Epidermal melanocyte (primary cell): ENCODE results near the gene RBMS1.

Experiments used
- DNase-seq: peaks from one replicate; pipeline ENCODE4 v3.0.0; 2011; ENCODE audit warnings: low spot score; ENCODE audit not compliant: insufficient read length

Gene RBMS1

DNA sequence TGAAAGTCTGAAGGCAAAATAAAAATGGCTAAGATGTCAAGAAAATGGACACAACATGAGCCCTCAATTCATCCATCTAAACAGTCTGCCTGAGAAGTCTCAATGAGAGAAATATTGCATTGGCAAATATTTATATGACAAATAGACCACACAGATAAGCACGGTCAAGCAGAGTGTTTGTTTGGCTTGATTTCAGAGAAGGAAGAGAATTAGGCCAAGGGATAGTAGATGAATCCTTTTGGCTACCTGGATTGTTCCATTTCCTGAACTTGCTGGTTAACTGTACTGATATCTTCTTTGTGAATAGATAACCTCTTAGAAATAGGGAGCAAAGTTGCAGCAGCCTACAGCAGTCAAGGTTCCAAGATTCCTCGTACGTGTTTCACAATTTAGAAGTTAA, 129.6 kb downstream of the RBMS1 start:
- DNase-seq, result no peak

DNA sequence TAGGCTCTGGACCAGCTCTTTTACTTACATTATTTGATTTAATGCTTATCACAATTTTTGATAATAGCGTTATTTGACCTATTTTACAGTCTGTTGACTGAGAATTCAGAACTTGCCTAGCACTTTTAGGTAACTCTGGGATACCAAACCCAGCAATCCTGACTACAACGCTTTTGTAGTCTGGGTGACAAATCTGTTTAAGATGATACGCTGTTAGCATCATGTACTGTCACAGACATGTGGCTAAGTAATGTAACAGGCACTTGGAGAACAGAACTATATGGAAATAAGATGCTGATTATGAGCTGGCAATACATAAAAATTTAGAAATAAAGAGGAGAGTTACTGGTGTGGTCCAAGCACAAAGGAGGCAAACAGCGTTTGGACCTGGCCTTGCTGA, 130.6 kb downstream of the RBMS1 start:
- no peak for DNase-seq

DNA sequence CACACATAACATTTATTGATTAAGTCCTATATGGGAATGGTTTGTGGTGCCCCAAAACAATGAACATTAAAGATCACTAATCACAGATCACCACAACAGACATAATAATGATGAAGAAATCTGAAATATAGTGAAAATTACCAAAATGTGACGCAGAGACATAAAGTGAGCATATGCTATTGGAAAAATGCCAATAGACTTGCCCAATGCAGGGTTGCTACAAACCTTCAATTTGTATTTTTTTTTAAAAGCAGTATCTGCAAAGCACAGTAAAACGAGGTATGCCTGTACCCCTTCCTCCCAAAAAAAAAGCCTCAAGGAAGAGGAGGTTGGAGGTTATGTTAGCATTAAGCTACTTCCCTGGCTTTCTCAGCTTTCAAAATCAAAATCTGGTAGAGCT, 131.1 kb downstream of the RBMS1 start:
- no peak for DNase-seq

DNA sequence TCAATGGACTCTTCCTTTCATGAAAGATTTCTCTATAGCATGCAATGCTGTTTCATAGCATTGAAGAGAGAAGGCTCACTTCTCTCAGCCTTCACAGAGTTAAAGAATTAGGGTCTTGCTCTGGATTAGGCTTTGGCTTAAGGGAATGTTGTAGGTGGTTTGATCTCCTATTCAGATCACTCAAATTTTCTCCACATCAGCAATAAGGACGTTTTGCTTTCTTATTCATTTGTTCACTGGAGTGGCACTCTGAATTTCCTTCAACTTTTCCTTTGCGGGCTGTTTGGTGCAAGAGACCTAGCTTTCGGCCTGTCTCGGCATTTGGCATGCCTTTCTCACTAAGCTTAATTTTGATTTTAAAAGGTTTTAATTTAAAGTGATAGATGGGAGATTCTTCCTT, 131.6 kb downstream of the RBMS1 start:
- DNase-seq, result no peak

DNA sequence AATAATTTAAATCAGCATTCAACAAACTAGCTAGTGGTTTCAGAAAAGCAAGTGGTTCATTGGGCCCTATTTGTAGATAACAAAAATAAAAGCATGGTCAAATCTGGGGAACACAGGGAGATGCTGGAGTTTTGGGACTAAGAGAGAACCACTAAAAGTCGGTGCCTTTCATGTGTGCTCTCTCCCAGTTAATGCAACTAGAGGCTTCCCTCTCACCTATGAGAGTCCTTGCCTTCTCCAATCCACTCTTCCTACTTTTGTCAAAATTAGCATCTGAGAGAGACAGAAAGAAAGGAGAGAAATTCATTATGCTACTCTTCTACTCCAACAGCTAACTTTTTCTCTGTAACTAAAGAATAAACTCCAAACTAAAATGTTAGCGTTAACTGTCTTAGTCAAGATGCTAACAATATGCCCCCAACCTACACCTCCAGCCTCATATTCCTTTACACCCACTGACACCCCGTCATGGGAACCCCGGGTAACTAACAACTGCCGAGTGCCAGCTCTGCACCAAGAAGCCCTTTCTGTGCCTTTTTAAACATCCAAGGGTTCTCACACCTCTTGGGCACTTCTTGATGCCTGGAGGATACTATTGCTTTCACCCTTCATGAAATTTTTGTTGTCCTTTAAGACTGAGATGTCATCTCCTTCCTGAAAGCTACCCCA, 133.4 kb downstream of the RBMS1 start:
- no peak for DNase-seq

DNA sequence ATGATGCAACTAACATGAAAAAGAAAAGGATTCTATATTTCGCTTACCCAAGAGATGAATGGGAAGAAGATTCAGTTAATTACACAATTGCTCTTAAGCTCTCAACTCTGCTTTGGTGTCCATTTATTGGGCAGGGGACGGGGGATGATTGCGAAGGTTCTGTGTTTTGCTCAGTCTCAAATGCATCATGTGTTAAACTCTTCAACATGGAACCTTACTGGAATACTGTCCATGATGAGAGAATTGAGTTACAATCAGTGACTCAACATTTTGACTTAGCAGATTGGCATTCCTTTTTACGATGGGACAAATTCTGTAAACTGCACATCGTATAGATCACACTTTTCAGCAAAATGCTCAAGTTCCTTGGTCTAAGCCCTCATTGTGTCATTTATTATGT, 135.6 kb downstream of the RBMS1 start:
- DNase-seq, result no peak

DNA sequence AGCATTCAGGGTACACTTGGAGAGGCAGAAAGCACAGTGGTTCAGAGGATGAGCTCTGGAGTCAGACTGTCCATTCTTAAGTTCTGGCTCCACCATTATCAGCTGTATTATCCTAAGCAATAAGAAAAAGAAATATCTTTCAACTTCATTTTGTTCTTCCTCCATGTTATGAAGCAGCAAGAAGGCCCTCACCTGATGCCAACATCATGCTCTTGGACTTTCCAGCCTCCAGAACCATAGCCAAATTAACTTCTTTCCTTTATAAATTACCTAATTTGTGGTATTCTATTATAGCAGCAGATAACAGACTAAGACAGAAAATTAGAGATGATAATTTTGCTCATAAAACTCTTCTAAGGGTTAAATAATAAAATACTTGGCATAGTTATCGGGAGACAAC, 137.1 kb downstream of the RBMS1 start:
- DNase-seq, result no peak

DNA sequence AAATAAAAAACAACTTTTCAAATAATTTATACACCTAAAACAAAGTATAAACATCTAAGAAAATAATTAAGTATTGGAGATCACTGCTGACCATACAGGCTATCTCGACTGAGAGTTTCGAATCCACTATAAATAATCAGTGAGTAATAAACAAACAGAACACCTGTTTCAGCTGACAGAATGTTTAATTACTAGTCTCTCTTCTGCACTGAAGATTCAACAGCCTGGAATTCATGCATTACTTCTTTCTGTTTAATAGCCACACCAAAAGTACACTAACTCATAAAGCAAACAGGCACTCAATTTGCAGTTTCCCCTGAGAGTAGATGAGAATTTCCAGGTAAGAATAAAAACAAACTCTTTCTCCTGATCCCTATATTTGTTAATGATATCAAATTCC, 138.5 kb downstream of the RBMS1 start:
- no peak for DNase-seq

DNA sequence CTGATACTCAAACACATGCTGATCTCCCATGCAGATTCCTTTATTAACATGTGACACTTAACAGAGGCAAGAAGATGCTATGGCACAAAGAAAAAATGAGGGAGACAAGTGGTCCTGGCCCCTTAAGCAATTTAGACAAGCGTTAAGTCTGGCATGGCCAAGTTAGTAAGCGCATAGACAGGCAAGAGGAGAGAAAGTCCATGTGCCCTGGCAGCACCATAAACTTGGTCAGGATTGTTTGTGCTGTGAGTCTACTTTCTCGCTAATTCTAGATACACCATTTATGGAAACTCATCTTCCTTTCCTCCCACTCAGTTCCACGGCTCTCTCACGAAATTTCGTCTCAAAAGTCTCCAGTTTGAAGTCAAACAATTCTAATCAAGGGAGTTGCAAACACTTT, 138.9 kb downstream of the RBMS1 start:
- DNase-seq, result no peak

DNA sequence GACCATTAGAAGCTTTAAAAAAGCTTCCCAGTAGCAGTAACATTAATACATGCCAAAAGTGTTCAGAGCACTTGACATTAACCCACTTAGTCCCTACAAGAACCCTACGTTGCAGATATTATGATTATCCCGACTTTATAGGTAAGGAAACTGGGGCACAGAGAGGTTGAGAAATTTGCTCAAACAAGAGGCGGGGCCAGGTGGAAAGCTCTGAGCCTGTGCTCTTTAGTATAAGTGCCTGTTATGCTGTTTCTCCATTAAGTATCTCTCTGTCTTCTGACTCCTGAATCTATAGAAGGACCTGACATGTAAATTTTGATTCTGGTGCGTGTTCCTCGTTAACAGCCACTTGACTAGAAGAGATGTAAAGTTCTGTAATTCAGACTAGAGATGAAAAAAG, 139.8 kb downstream of the RBMS1 start:
- DNase-seq, result no peak

DNA sequence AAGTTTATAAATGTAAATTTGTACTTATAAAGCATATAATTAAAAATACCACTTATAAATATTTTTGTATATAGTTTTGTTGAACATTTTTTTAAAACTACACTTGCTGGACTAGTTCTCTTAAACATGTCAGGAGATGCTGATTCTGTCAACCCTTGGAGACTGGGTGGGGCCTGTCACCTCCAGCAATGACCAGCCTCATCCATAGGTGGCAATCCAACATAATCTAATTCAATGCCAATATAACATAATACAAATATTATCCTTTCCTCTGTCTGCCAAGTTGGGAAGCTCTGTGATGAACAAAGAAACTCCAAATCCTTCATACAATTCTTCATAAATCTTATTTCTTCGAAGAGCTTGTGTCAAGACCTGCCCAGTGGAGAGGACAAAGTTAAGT, 140.4 kb downstream of the RBMS1 start:
- no peak for DNase-seq

DNA sequence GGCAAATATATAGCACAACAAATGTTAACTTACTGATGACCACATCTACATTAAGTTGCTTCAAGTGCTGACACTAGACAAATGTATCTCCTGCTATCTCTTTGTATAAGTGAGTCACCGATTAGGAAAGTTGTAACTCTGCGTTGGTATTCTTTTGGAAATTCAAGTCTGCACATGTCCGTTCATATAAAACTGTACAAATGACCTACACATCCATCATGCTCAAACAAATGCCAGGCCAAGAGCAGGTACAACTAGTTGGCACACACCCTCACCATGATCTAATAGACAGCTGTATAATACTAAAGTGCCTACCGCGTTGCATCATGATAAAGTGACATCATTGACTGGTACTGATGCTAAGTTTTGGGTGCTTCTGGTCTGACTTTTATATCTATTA, 141.1 kb downstream of the RBMS1 start:
- no peak for DNase-seq

DNA sequence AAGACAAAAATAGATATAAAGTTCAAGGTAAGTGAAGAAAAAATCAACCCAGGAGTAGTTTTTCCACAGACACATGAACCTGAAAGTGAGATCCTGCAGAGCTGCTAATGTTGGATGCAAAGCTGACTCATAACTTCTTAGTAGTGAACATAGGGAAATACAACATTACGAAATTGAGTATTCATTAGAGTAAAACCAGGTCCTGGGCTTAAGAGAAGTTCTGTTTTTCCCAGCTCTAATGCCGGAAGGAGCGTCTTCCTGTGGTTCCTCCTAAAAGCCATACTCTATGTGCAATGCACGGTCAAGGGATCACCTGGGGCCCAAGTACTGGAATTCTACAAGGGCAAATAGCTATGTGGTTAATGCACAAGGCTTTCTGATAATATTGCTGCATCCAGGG, 141.7 kb downstream of the RBMS1 start:
- DNase-seq, result no peak

DNA sequence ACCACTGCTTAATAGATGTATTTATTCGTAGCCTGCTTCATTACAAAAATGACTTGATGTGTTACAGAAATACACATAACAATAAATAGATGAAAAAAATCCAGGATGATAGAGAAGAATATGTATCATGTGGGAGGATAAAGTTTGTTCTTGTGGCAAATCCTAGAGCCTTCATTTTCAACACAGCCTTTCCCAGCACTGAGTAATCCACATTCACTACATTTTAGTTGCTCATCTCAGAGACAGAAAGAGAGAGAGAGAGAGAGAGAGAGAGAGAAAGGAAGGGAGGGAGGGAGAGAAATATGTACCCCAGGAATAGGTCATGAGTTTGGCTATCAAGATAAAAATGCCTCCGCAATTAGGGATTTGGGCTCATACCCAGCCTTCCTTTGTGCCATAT, 144.3 kb downstream of the RBMS1 start:
- no peak for DNase-seq

DNA sequence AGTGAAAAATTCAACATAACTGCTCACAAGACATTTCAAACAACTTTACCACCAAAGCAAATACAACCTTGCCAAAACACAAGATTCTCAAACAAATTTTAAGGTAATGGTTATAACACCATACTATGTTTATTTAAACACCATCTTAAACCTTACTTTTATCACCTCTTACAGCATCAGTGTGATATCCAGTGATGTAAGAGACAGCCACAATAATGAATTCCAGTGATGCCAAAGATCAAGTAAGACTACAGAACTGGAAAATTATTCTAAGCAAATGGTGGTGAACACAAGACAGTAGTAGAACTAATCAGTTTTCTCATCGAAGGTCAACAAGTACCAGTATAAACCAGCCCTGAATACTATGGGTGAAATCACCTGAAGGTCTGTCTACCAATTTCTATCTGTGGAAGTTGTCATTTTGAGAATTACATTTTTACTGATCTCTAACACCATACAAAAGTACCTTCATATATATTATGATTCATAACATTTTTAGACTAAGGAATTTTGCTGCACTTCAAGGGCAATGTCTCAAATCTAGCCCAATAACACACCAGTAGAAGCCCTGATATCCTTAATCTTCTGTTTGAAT, 146.2 kb downstream of the RBMS1 start:
- no peak for DNase-seq

DNA sequence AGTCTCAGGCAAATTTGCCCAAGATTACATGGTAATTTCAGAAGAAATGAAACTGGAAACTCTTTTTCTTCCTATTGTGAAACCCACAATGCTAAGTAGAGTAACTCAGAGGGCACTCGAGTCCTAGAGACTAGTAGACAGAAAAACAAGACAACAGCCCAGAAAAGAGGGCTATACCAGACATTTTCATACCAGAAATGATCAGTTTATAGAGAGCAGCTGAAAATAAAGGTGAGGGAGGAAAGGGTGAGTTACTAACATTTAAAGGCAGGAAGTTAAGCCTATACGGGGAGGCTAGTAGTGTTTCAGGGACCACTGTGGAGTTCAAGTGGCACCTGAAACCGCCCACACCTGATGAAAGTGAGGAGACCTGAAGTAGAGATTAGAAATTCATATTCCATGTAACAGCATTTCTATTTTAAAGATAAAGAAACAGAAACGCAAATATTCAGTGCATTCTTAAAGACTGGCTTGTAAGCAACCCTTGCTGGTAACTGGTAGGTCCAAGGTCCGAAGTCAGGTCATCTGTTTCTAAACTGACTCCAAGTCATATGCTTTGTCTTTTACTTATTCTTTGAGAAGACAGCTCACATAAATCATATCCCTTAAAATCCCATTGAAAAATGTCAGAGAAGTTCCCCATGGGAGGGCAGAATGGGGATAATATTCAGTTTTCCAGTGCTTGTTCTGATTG, 148.4 kb downstream of the RBMS1 start:
- DNase-seq, result no peak

DNA sequence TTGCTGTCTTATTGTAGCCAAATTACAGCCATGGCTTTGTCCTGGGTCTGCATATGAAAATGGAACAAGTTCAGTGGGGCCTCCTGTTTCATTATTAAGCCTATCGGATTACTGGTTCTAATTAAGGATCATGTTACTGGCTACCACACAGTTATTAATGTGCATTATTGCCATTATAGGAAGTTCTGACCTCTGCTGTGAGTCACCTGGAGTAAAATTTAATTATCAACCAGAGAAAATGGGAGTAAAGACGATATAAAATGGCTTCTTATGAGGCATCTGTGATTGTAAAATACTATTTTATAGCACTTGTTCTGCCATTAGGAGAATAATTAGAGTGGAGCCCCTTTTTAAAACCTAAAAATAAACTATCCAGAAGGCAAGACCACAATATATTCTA, 150.2 kb downstream of the RBMS1 start:
- no peak for DNase-seq

DNA sequence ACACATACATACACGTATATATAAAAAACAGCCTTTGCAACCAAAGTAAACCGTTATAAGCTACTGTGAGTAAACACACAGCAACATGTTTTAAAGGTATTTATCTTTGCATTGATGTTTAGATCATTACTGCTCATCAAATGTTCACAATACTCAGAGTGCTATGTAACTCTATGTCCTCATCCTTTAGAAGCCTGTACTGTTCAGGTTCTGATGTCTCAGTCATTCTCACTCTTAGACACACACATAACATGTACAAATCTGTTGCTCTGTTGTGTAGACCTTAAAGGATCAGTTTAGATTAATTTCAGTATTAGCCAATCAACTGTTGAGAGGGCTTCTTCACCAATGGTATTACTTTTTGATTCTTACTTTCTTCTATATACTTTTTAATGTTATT, 153.9 kb downstream of the RBMS1 start:
- DNase-seq, result no peak

DNA sequence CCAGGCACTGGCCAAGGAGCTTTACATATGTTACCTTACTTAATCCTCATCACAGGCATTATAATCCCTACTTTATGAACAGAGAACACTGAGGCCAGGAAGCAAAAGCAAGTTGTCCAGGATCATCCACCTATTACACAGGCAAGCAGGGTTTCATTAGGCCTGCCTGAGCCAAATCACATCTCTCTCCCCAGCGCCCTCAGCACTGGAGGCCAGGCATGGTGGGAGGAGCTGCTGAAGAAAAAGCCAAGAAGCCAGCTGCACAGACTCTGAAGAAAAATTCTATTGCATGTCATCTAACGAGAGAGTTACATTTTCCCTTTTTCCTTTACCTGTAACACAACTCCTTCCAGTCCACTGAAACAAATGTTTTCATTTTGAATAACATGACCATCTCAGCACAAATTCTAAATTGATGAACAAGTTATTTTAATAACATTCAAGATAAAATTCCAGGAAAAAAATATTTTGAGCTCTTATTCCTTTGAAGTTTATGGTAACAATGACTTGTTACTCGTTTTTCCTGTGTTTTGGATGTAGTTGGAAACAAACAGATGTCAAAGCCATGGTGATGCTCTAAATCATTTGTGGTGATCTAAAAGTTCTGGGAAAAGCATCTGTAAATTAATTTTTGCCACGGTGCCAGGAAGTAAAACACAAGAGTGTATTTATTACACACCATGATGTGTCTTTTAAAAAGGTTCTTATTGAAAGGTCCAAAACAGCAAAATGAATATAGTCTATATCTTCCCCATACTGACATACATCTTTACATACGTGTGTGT, 154.5 kb downstream of the RBMS1 start:
- no peak for DNase-seq

DNA sequence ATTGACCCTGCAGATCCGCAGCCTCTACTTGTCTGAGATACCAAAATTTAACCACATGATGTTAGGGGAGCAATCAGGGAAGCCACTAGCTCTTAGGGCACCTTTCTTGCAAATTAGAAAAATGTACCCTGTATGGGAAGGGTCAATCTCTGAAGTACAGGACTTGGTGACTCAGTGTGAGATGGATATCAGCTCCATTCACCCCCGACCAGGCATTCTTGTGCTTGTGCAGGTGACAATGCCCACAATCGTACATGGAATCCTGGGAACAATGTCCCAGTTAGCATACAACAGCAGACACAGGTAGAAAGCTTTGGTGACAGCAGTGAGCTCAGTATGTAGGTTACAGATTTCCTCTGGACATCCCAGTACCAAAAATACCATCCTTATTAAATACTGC, 155.9 kb downstream of the RBMS1 start:
- no peak for DNase-seq

DNA sequence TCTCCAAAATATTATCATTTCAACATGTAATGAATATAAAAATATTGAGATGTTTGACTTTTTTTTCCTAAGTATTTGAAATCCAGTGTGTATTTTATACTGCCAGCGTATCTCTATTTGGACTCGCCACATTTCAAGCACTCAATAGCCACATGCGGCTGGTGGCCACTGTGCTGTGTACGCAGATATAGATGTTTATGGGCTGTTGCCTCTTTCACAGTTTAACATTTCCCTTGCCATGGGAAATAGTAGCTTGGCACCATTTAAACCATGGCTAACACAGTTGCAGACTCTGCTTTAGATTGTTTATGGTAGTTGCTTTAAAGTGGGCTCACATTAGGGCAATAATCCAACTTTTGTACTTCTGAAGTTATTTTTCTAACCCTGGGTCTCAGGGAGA, 157.0 kb downstream of the RBMS1 start:
- no peak for DNase-seq

DNA sequence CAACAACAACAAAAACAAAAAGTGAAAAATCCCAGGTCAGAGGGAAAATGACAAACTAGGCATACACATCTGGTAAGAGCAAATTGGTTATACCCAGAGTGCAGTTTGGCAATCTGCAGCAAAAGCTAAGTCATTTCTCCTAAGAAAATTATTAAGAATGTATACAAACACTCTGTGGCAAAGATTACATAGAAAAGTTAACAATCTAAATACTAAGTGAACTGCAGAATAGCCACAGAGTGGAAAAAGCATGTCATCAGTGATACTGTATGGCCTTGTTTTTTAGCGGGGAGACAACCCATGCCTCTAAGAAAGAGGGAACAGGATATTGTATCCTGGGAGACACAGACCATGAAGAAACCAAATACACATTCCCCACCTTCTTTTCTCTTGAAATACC, 157.5 kb downstream of the RBMS1 start:
- DNase-seq, result no peak
